SK-N-SH (cell line): Measurements from ENCODE around the gene TPMT. TPM values are rescaled to one million over a fixed set of nuclear protein-coding genes. Genes with fewer than 3 reads are reported as not detected.

Source experiments
- CTCF ChIA-PET: fragments of 300-600, 350-600 bp; formaldehyde crosslinking; extraction: SDS; loops from one replicate; lab custom pipeline; 2021; lab: Yijun Ruan, JAX
- POLR2A ChIA-PET: fragments of 350-600 bp; sonication (Branson Sonifier 250); formaldehyde crosslinking; extraction: SDS; loops from one replicate; lab custom pipeline; 2020; ENCODE audit warnings: antibody characterized with exemption, inconsistent platforms; lab: Yijun Ruan, JAX
- DNase-seq: peaks from one replicate; pipeline ENCODE4 v3.0.0; 2012
- H2AFZ ChIP-seq: fragments of 200-600 bp; sonication (generic); 2 replicates; pipeline ENCODE4 v1.8.1; 2016; ENCODE audit warnings: antibody characterized with exemption, mild to moderate bottlenecking, low read depth
- H3F3A ChIP-seq: fragments of 200-600 bp; sonication (generic); replicated peaks from 2 replicates; pipeline ENCODE3; 2016; ENCODE audit warnings: antibody characterized with exemption, mild to moderate bottlenecking; ENCODE audit not compliant: insufficient read depth
- H3K27ac ChIP-seq, 2 experiments: fragments of 200-500 bp in 1 of 2; fragments of 200-600 bp in 1 of 2; sonication (Bioruptor generic) in 1 of 2; sonication (generic), shearing (Covaris generic) in 1 of 2; 2 replicates each; pipeline versions ENCODE4 v1.5.1 to v1.6.1; 2014 to 2016; ENCODE audit warnings: low read depth in 2 of 2, inconsistent platforms in 1 of 2, low read length in 1 of 2, mild to moderate bottlenecking in 1 of 2, mixed read lengths in 1 of 2
- H3K27me3 ChIP-seq: fragments of 200-600 bp; sonication (generic), shearing (Covaris generic); 2 replicates; pipeline ENCODE4 v1.6.1; 2016; ENCODE audit warnings: mixed run types; ENCODE audit not compliant: insufficient read depth
- H3K36me3 ChIP-seq, 2 experiments: fragments of 200-500 bp in 1 of 2; fragments of 200-600 bp in 1 of 2; sonication (Bioruptor generic) in 1 of 2; sonication (generic) in 1 of 2; replicated peaks in 1 of 2; 2 replicates each; pipeline versions ENCODE3 to v1.5.1; 2014 to 2016; ENCODE audit warnings: low read length in 1 of 2, mild to moderate bottlenecking in 1 of 2; ENCODE audit not compliant: insufficient read depth in 2 of 2, control insufficient read depth in 1 of 2
- H3K4me1 ChIP-seq, 2 experiments: fragments of 200-500 bp in 1 of 2; fragments of 200-600 bp in 1 of 2; sonication (Bioruptor generic) in 1 of 2; sonication (generic), shearing (Covaris generic) in 1 of 2; 2 replicates each; pipeline versions ENCODE4 v1.5.1 to v1.6.1; 2014 to 2016; ENCODE audit warnings: low read depth in 1 of 2, low read length in 1 of 2, mixed run types in 1 of 2; ENCODE audit not compliant: insufficient read depth in 2 of 2, control insufficient read depth in 1 of 2
- H3K4me2 ChIP-seq: fragments of 200-600 bp; sonication (generic), shearing (Covaris generic); 2 replicates; pipeline ENCODE4 v1.6.1; 2017; ENCODE audit warnings: mixed run types
- H3K4me3 ChIP-seq, 2 experiments: fragments of 200-500 bp in 1 of 2; fragments of 200-600 bp in 1 of 2; sonication (Bioruptor generic) in 1 of 2; sonication (generic), shearing (Covaris generic) in 1 of 2; 2 replicates each; pipeline versions ENCODE4 v1.5.1 to v1.8.1; 2014 to 2016; ENCODE audit warnings: low read depth in 2 of 2, inconsistent platforms in 1 of 2, low read length in 1 of 2, mild to moderate bottlenecking in 1 of 2, mixed read lengths in 1 of 2, moderate library complexity in 1 of 2
- H3K79me2 ChIP-seq: fragments of 200-600 bp; sonication (generic); 2 replicates; pipeline ENCODE4 v1.8.1; 2017; ENCODE audit warnings: mild to moderate bottlenecking; ENCODE audit not compliant: insufficient read depth
- H3K9ac ChIP-seq: fragments of 200-600 bp; sonication (generic); 2 replicates; pipeline ENCODE4 v1.6.1; 2017; ENCODE audit warnings: mixed run types
- H3K9me2 ChIP-seq: fragments of 200-600 bp; sonication (generic); 2 replicates; pipeline ENCODE4 v1.6.1; 2017; ENCODE audit warnings: mixed run types
- H3K9me3 ChIP-seq: fragments of 200-600 bp; sonication (generic); 2 replicates; pipeline ENCODE4 v1.6.1; 2017; ENCODE audit warnings: mixed run types, mild to moderate bottlenecking, moderate library complexity
- H4K20me1 ChIP-seq: fragments of 200-600 bp; sonication (generic); 2 replicates; pipeline ENCODE4 v1.6.1; 2017; ENCODE audit warnings: mild to moderate bottlenecking, mixed run types; ENCODE audit not compliant: insufficient read depth
- CHD2 ChIP-seq: fragments of 150-350 bp; IDR thresholded peaks from 2 replicates; pipeline ENCODE4 v1.6.1; 2018; ENCODE audit warnings: low read length; ENCODE audit not compliant: partially characterized antibody
- CTCF ChIP-seq: fragments of 200-600 bp; sonication (generic); IDR thresholded peaks from 2 replicates; pipeline ENCODE4 v1.6.1; 2017; ENCODE audit warnings: antibody characterized with exemption, mild to moderate bottlenecking, moderate library complexity
- ELF1 ChIP-seq: IDR thresholded peaks from 2 replicates; pipeline ENCODE4 v1.4.0; 2012
- FOSL2 ChIP-seq: IDR thresholded peaks from 2 replicates; pipeline ENCODE4 v1.4.0; 2012; ENCODE audit warnings: low read depth, mild to moderate bottlenecking, moderate library complexity, borderline replicate concordance
- GABPA ChIP-seq: IDR thresholded peaks from 2 replicates; pipeline ENCODE4 v1.4.0; 2012; ENCODE audit warnings: low read depth, mild to moderate bottlenecking
- GATA2 ChIP-seq: sonication (generic); formaldehyde crosslinking; IDR thresholded peaks from 2 replicates; pipeline ENCODE4 v1.5.0; 2020; ENCODE audit warnings: mild to moderate bottlenecking, missing genetic modification reagents
- JUND ChIP-seq: IDR thresholded peaks from 2 replicates; pipeline ENCODE4 v1.4.0; 2012
- MAX ChIP-seq: IDR thresholded peaks from 2 replicates; pipeline ENCODE4 v1.4.0; 2012; ENCODE audit warnings: low read depth
- MEF2A ChIP-seq: IDR thresholded peaks from 2 replicates; pipeline ENCODE4 v1.4.0; 2012; ENCODE audit warnings: low read depth, borderline replicate concordance
- NRF1 ChIP-seq: IDR thresholded peaks from 2 replicates; pipeline ENCODE4 v1.6.1; 2012; ENCODE audit warnings: low read depth, mild to moderate bottlenecking, low read length
- PBX3 ChIP-seq: IDR thresholded peaks from 2 replicates; pipeline ENCODE4; 2012
- RAD21 ChIP-seq: IDR thresholded peaks from 2 replicates; pipeline ENCODE4 v1.6.1; 2012; ENCODE audit warnings: mild to moderate bottlenecking, low read length
- RCOR1 ChIP-seq: fragments of 150-350 bp; IDR thresholded peaks from 2 replicates; pipeline ENCODE4 v1.6.1; 2017; ENCODE audit warnings: antibody characterized with exemption, low read length
- REST ChIP-seq: IDR thresholded peaks from 2 replicates; pipeline ENCODE4 v1.6.1; 2012; ENCODE audit warnings: mild to moderate bottlenecking, low read depth, low read length, moderate library complexity
- SMC3 ChIP-seq: IDR thresholded peaks from 2 replicates; pipeline ENCODE4 v1.6.1; 2012; ENCODE audit warnings: low read depth, low read length, improper control_type of control experiment
- TCF12 ChIP-seq: IDR thresholded peaks from 2 replicates; pipeline ENCODE4 v1.4.0; 2012
- USF2 ChIP-seq: fragments of 150-350 bp; IDR thresholded peaks from 2 replicates; pipeline ENCODE4 v1.6.1; 2017; ENCODE audit warnings: antibody characterized with exemption, low read length, low read depth, borderline replicate concordance
- YY1 ChIP-seq: IDR thresholded peaks from 2 replicates; pipeline ENCODE4 v1.4.0; 2012; ENCODE audit warnings: low read depth, mild to moderate bottlenecking
- WGBS: methylation state at CpG from one replicate; pipeline ENCODE4 v1.1.6; 2017; ENCODE audit warnings: low lambda C conversion rate; 5-methylcytosine and 5-hydroxymethylcytosine counted together
- polyA plus RNA-seq, 3 experiments: library from polyadenylated mRNA; depleted of rRNA; stranded (reverse); fragments of >200 nt; gene quantifications; 2 replicates each; pipeline ENCODE4 v1.2.3, GENCODE V29; 2012

Gene TPMT
- polyA plus RNA-seq, 1 of the 3 experiments (the other 2 are of a cell fraction), result 8.1 TPM

GRCh38 chr6:18186033-18186432 lies 31.2 kb upstream of the TPMT start:
- Histone ChIP-seq H3K79me2 (no peaks in the 10 kb centered on the region), H4K20me1 (no peaks in the 10 kb centered on the region), H3K9ac (no peak overlapping the region), H3K4me1 (no peaks in the 10 kb centered on the region), H3K27ac (no peak overlapping the region), H3K4me3 (no peak overlapping the region), H3K36me3 (peaks cover 0 to 3% of the 10 kb centered on the region in 2 experiments), H3K27me3 (no peaks in the 10 kb centered on the region), H3K9me3 (no peaks in the 10 kb centered on the region), H3K9me2 (no peaks in the 10 kb centered on the region), H2AFZ (no peak overlapping the region), H3K4me2 (no peak overlapping the region), H3F3A (no peaks in the 10 kb centered on the region)
- 83% methylated on average over 2 of the region's 2 CpGs for WGBS
- TF ChIP-seq RCOR1 (no peak), CTCF (no peak), ELF1 (no peak), YY1 (no peak), CHD2 (no peak), NRF1 (no peak), REST (no peak), JUND (no peak), MEF2A (no peak), MAX (no peak), GATA2 (no peak), GABPA (no peak), TCF12 (no peak), FOSL2 (no peak), PBX3 (no peak), USF2 (no peak), SMC3 (no peak), RAD21 (no peak)
- DNase-seq, result no peak
- ChIA-PET CTCF (no interaction called here), POLR2A (no interaction called here)
